Calu3 (cell line): ENCODE measurements around the gene FFAR3. TPM values are rescaled to one million over a fixed set of nuclear protein-coding genes. Genes with fewer than 3 reads are reported as not detected.

Source experiments
- BruUV-seq: library from RNA; stranded (reverse); fragments of 400-500 nt; replicated peaks from 2 replicates; lab custom pipeline; 2021; lab: Mats Ljungman, UMichigan
- CTCF ChIA-PET: fragments of 300-600 bp; sonication (Branson Sonifier 250); formaldehyde crosslinking; loops from one replicate; lab custom pipeline; 2022; ENCODE audit warnings: antibody characterized with exemption; lab: Charles Lee
- DNase-seq: peaks from one replicate; pipeline ENCODE4 v3.0.0; 2022
- H3K27ac Mint-ChIP-seq: one replicate; pipeline ENCODE4 v1.8.0; 2022; ENCODE audit warnings: mixed read lengths; ENCODE audit not compliant: unreplicated experiment
- H3K27me3 Mint-ChIP-seq: one replicate; pipeline ENCODE4 v1.8.0; 2022; ENCODE audit warnings: mixed read lengths; ENCODE audit not compliant: unreplicated experiment
- H3K36me3 Mint-ChIP-seq: one replicate; pipeline ENCODE4 v1.8.0; 2022; ENCODE audit warnings: mild to moderate bottlenecking, moderate library complexity, mixed read lengths; ENCODE audit not compliant: insufficient read depth, unreplicated experiment
- H3K4me1 Mint-ChIP-seq: one replicate; pipeline ENCODE4 v1.8.0; 2022; ENCODE audit warnings: mild to moderate bottlenecking, low read depth, mixed read lengths; ENCODE audit not compliant: unreplicated experiment
- H3K4me3 Mint-ChIP-seq: one replicate; pipeline ENCODE4 v1.8.0; 2022; ENCODE audit warnings: mild to moderate bottlenecking, low read depth, moderate library complexity, mixed read lengths; ENCODE audit not compliant: unreplicated experiment
- H3K9me3 Mint-ChIP-seq: one replicate; pipeline ENCODE4 v1.8.0; 2022; ENCODE audit warnings: low read depth, mixed read lengths; ENCODE audit not compliant: unreplicated experiment
- intact Hi-C: fragments of 100-400 bp; cut with micrococcal nuclease; formaldehyde crosslinking; loops from one replicate; pipeline ENCODE4 v1.10.0; 2022; ENCODE audit not compliant: unreplicated experiment
- total RNA-seq: library from RNA; stranded (reverse); gene quantifications from 2 replicates; pipeline ENCODE4 v1.2.3, GENCODE V29; 2022
- TF ChIP-seq, protein P1 (sequence below): fragments of 200-600 bp; IDR thresholded peaks from one replicate; pipeline ENCODE4 v1.8.0; 2022; ENCODE audit warnings: antibody characterized with exemption; ENCODE audit not compliant: unreplicated experiment

FFAR3 gene
- total RNA-seq, 1 experiment from 2014 or later, result not detected

DNA sequence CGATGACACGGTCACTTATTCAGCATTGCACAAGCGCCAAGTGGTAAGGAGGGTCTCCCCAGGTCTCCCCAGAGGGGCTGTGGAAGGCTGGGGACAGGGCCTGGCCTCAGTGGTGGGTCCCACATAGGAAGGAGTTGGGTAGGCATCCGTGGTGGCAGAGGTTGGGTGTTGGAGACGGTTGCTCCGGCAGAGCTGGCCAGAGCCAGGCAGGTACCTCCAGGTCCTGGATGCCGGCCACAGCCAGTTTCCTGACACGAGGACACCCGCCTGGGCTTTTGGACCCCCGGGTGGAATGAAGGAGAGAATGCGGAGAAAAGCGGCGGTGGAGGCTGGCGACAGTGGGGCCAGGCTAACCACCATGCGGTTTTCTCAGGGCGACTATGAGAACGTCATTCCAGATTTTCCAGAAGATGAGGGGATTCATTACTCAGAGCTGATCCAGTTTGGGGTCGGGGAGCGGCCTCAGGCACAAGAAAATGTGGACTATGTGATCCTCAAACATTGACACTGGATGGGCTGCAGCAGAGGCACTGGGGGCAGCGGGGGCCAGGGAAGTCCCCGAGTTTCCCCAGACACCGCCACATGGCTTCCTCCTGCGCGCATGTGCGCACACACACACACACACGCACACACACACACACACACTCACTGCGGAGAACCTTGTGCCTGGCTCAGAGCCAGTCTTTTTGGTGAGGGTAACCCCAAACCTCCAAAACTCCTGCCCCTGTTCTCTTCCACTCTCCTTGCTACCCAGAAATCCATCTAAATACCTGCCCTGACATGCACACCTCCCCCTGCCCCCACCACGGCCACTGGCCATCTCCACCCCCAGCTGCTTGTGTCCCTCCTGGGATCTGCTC lies 11.8 kb upstream of the FFAR3 start:
- TF ChIP-seq, protein P1, sequence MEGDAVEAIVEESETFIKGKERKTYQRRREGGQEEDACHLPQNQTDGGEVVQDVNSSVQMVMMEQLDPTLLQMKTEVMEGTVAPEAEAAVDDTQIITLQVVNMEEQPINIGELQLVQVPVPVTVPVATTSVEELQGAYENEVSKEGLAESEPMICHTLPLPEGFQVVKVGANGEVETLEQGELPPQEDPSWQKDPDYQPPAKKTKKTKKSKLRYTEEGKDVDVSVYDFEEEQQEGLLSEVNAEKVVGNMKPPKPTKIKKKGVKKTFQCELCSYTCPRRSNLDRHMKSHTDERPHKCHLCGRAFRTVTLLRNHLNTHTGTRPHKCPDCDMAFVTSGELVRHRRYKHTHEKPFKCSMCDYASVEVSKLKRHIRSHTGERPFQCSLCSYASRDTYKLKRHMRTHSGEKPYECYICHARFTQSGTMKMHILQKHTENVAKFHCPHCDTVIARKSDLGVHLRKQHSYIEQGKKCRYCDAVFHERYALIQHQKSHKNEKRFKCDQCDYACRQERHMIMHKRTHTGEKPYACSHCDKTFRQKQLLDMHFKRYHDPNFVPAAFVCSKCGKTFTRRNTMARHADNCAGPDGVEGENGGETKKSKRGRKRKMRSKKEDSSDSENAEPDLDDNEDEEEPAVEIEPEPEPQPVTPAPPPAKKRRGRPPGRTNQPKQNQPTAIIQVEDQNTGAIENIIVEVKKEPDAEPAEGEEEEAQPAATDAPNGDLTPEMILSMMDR, result no peak
- no peak overlapping the region for H3K27ac Mint-ChIP-seq
- H3K27me3 Mint-ChIP-seq, result peaks cover 75% of the 10 kb centered on the region
- CTCF ChIA-PET, result no interaction called here
- DNase-seq, result no peak
- no peaks in the 10 kb centered on the region for H3K4me1 Mint-ChIP-seq
- H3K4me3 Mint-ChIP-seq, result no peak overlapping the region
- no peaks in the 10 kb centered on the region for H3K36me3 Mint-ChIP-seq
- no peaks in the 10 kb centered on the region for H3K9me3 Mint-ChIP-seq
- no TSS peak for BruUV-seq
- intact Hi-C loops, result no loop called here

DNA sequence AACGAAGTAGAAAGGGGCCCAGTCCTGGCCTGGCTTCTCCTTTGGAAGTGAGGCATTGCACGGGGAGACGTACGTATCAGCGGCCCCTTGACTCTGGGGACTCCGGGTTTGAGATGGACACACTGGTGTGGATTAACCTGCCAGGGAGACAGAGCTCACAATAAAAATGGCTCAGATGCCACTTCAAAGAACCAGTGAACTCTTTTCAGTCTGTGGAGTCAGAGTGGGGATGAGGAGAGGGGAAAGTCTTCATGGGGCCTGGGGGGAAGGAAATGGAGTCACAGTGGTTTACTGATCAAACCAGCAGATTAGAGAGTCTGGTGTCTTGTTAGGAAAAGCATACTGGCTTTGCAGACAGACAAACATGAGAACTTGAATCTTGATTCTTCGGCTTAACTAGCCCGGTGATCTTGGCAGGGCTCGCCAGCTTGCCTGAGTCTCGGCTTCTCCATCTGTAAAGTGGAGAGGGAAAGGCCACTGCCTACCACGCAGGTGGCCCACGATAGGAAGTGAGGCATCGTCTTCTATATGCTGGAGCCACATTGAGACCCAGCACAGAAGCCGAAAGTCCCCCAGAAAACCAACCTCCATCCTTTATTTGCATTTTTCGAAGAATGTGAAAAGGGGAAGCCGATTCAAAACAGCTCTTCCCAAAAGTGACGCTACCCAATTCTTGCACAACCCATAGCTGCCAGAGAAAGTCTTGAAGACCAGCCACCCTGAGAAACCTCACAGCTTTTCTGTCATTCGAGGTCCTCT lies 10.9 kb upstream of the FFAR3 start, which contains the start of gene FFAR1:
Gene FFAR1, plus strand, starts transcription at position 732 of the 759 bp plus-strand sequence. CDS start 3,650 bp downstream, outside the sequence.
- TF ChIP-seq, protein P1, result no peak
- BruUV-seq, result no TSS peak
- intact Hi-C loops, result no loop called here
- no peak for DNase-seq
- peaks cover 69% of the 10 kb centered on the region for H3K27me3 Mint-ChIP-seq
- H3K36me3 Mint-ChIP-seq, result no peaks in the 10 kb centered on the region
- no peak within 1 kb of the TSS for H3K27ac Mint-ChIP-seq
- CTCF ChIA-PET, result interaction anchor here (0.6 kb wide), 1 partner anchor 1485 kb away, joined by 6 read pairs; no protein-coding TSS in a partner anchor
- no peak within 1 kb of the TSS for H3K4me3 Mint-ChIP-seq
- H3K4me1 Mint-ChIP-seq, result no peaks in the 10 kb centered on the region
- no peaks in the 10 kb centered on the region for H3K9me3 Mint-ChIP-seq

DNA sequence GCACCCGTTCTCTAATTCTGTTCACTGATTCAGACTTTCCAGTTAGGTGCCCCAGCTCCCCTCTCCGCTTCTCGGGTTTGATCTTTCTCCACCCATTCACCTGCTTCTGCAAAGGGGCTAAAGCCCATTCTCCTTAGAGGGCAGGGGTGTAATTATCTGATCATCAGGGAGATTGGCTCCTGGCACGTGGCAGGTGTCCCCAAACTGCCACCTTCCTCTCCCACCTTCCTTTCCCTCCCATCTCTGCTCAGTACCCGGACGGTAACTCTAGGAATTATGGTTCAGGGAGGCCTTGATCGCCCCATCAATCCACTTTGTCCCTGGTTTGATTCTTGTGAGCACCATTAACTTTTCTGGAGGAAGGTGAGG lies 10.3 kb upstream of the FFAR3 start:
- CTCF ChIA-PET, result interaction anchor here (0.6 kb wide), 1 partner anchor 1485 kb away, joined by 6 read pairs; no protein-coding TSS in a partner anchor
- intact Hi-C loops, result no loop called here
- Mint-ChIP-seq H3K4me3 (no peak overlapping the region), H3K36me3 (no peaks in the 10 kb centered on the region), H3K27ac (no peak overlapping the region), H3K9me3 (no peaks in the 10 kb centered on the region), H3K4me1 (no peaks in the 10 kb centered on the region), H3K27me3 (peaks cover 63% of the 10 kb centered on the region)
- BruUV-seq, result no TSS peak
- TF ChIP-seq, protein P1, result no peak
- no peak for DNase-seq

DNA sequence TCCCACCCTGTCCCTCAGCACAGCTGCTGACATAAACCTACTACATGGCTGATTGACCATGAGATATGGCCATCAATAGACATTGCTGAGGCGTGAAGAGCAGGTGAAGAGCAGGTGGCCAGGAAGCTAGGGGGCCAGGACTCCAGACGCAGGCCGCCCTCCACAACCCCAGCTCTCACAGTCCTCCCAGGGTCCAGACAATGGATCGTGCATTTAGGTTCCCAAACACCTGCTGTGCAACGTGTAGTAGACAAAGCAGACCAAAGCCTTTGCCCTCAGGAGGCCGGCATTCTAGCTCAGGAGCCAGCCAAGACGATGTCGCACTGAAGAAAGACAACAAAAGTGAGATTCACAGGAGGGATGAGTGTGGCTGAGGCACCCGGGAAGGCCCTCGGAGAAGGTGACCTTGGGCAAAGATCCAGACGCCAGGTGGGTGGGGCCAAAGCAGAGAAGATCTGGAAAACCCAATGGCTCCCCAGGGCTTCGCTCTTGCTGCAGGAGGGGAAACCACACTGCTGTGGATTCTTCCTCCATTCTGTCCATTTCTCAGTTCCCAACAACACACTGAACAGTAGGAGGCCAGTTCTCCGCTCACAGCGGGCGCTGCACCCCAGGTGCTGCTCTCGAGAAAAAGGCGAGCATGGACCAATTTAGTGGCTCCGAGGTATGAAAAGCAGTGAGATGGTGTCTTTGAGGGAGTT lies 9.2 kb upstream of the FFAR3 start:
- TF ChIP-seq, protein P1, result no peak
- Mint-ChIP-seq H3K4me3 (no peak overlapping the region), H3K36me3 (no peaks in the 10 kb centered on the region), H3K27ac (no peak overlapping the region), H3K27me3 (peaks cover 61% of the 10 kb centered on the region), H3K9me3 (no peaks in the 10 kb centered on the region), H3K4me1 (no peaks in the 10 kb centered on the region)
- no TSS peak for BruUV-seq
- no peak for DNase-seq
- intact Hi-C loops, result no loop called here
- CTCF ChIA-PET, result interaction anchor here (0.5 to 1.7 kb wide), 2 partner anchors 68 to 146 kb away, joined by 3 to 4 read pairs; no protein-coding TSS in a partner anchor
